Measurements from ENCODE around the gene ZNF90.

- TF ChIP-seq CTCF (IDR thresholded peaks at IDR 0.05): no peak
- TF ChIP-seq POLR2A (IDR thresholded peaks at IDR 0.05): no peak
These were observed 76.8 kb downstream of the ZNF90 start for GRCh38 chr19:20154636-20155035.

Data from thyroid gland (tissue), 4 donors.